ENCODE data around the gene SLC16A10.

SLC16A10 gene

GRCh38 chr6:111147440-111147839 lies 60.1 kb downstream of the SLC16A10 start:
- H3K4me3 ChIP-seq (replicated peaks; ENCODE audit: low read depth, low read length) = no peak overlapping the region
- no peak for DNase-seq (ENCODE audit: low read depth)
- TF ChIP-seq CTCF (IDR thresholded peaks at IDR 0.05; ENCODE audit: low read length, missing control alignments) = no peak

GRCh38 chr6:111148110-111148509 lies 60.8 kb downstream of the SLC16A10 start:
- no peak overlapping the region for H3K4me3 ChIP-seq (replicated peaks; ENCODE audit: low read depth, low read length)
- TF ChIP-seq CTCF (IDR thresholded peaks at IDR 0.05; ENCODE audit: low read length, missing control alignments) = no peak
- DNase-seq (ENCODE audit: low read depth) = no peak

GRCh38 chr6:111150577-111150976 lies 63.3 kb downstream of the SLC16A10 start:
- no peak for DNase-seq (ENCODE audit: low read depth)
- H3K4me3 ChIP-seq (replicated peaks; ENCODE audit: low read depth, low read length) = no peak overlapping the region
- no peak for TF ChIP-seq CTCF (IDR thresholded peaks at IDR 0.05; ENCODE audit: low read length, missing control alignments)

- TF ChIP-seq CTCF (IDR thresholded peaks at IDR 0.05; ENCODE audit: low read length, missing control alignments) = no peak
- no peak overlapping the region for H3K4me3 ChIP-seq (replicated peaks; ENCODE audit: low read depth, low read length)
- no peak for DNase-seq (ENCODE audit: low read depth)
These were observed 67.7 kb downstream of the SLC16A10 start for GRCh38 chr6:111154981-111155380.

- H3K4me3 ChIP-seq (replicated peaks; ENCODE audit: low read depth, low read length) = no peak overlapping the region
- no peak for DNase-seq (ENCODE audit: low read depth)
- no peak for TF ChIP-seq CTCF (IDR thresholded peaks at IDR 0.05; ENCODE audit: low read length, missing control alignments)
These were observed 70.1 kb downstream of the SLC16A10 start for GRCh38 chr6:111157412-111157811.

- no peak for DNase-seq (ENCODE audit: low read depth)
- no peak overlapping the region for H3K4me3 ChIP-seq (replicated peaks; ENCODE audit: low read depth, low read length)
- TF ChIP-seq CTCF (IDR thresholded peaks at IDR 0.05; ENCODE audit: low read length, missing control alignments) = no peak
These were observed 72.3 kb downstream of the SLC16A10 start for GRCh38 chr6:111159633-111160032.

GRCh38 chr6:111161650-111162049 lies 74.3 kb downstream of the SLC16A10 start:
- H3K4me3 ChIP-seq (replicated peaks; ENCODE audit: low read depth, low read length) = no peak overlapping the region
- no peak for DNase-seq (ENCODE audit: low read depth)
- TF ChIP-seq CTCF (IDR thresholded peaks at IDR 0.05; ENCODE audit: low read length, missing control alignments) = no peak
